ENCODE results near the gene CNOT3.
"Not testable (repeated sequence)": the region's sequence is repeated elsewhere in the genome, so short reads cannot be mapped to it uniquely, and the experiment has no call there.

- TF ChIP-seq CTCF (conservative IDR thresholded peaks at IDR 0.05; ENCODE audit: low read depth in 2 of 2); POLR2AphosphoS5 (IDR thresholded peaks at IDR 0.05; ENCODE audit: low read depth); EZH2 (IDR thresholded peaks at IDR 0.05; ENCODE audit: low read depth, unreplicated experiment); ETS1 (IDR thresholded peaks at IDR 0.05); JUNB (IDR thresholded peaks at IDR 0.05; ENCODE audit: unreplicated experiment); CREB1 (CRISPR knock-in tag; IDR thresholded peaks at IDR 0.05; ENCODE audit: low read depth); ZNF331 (CRISPR knock-in tag; IDR thresholded peaks at IDR 0.05; ENCODE audit: low read depth): not testable (repeated sequence)
These were observed 56.9 kb downstream of the CNOT3 start for GRCh38 chr19:54194463-54194862.
